Measurements from ENCODE around the gene LMOD1.

GRCh38 chr1:201874672-201875071 is 71.7 kb downstream of the LMOD1 start:
- no peak for TF ChIP-seq ZBTB7A (IDR thresholded peaks at IDR 0.05; ENCODE audit: low read depth)
- TF ChIP-seq EGR1 (IDR thresholded peaks at IDR 0.05) = no peak

All from Ishikawa (cell line).